GM18870 (cell line): ENCODE results near the gene CDK7.
"Not testable (repeated sequence)": the region's sequence is repeated elsewhere in the genome, so short reads cannot be mapped to it uniquely, and the experiment has no call there.

ENCODE experiments used
- ATAC-seq: cut with Tn5 transposase; IDR thresholded peaks from one replicate; pipeline ENCODE4 v1.9.1; 2021; ENCODE audit warnings: moderate library complexity; ENCODE audit not compliant: unreplicated experiment

CDK7 gene

GRCh38 chr5:69236733-69237132 is 2.0 kb downstream of the CDK7 start:
- not testable (repeated sequence) for ATAC-seq

DNA sequence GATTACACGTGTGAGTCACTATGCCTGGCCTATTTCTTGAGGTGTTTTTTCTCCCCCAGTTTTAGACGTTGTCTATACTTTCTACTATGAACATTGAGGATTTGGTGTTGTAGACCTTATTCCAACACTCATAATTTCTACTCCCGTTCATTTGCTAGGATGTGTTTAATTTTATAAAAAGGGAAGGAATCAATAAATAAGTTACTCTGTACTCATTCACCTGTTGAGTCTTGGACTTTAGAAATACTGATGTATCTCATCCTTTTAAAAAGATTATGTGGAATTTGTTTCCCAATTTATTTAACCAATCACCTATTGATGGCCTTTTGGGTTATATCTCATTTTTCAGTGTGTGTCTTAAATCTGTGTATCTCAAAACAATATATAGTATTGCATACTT is 3.2 kb downstream of the CDK7 start:
- ATAC-seq: no peak

GRCh38 chr5:69238760-69239251 is 4.1 kb downstream of the CDK7 start:
- ATAC-seq: no peak

- ATAC-seq: no peak
These were observed 7.7 kb downstream of the CDK7 start for GRCh38 chr5:69242215-69242927.

- no peak for ATAC-seq
These were observed 10.3 kb downstream of the CDK7 start for GRCh38 chr5:69245031-69245430.

- ATAC-seq: no peak
These were observed 13.3 kb downstream of the CDK7 start for GRCh38 chr5:69248019-69248418.

DNA sequence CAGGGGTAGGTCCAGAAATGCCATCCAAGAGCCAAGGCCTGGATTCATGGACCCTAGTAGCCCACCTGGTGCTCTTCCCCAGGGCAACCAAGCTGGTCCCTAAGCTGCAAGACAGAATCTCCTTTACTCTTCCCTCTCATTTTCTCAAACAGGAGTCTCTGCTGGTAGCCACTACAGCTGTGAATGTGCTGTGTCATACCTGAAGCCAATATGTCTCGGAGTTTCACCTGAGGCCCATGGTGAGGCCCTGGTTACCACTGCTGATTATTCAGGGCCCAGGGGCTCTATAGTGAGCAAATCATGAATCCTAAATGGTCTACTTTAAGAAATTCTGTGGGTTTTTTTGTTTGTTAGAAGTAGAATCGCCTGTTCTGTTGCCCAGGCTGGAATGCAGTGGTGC is 15.9 kb downstream of the CDK7 start:
- no peak for ATAC-seq

DNA sequence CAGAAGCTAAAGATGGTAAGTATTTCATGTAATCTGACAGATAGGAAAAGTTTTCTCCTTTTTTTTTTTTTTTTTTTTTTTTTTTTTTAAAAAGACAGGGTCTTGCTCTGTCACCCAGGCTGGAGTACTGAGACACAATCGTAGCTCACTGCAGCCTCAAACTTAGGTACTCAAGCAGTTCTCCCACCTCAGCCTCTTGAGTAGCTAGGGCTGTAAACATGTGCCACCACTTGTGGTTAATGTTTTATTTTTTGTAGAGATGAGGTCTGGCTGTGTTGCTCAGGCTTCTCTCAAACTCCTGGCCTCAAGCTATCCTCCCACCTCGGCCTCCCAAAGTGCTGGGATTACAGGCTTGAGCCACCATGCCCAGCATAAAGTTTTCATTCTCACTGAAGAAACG is 17.8 kb downstream of the CDK7 start:
- ATAC-seq: no peak

DNA sequence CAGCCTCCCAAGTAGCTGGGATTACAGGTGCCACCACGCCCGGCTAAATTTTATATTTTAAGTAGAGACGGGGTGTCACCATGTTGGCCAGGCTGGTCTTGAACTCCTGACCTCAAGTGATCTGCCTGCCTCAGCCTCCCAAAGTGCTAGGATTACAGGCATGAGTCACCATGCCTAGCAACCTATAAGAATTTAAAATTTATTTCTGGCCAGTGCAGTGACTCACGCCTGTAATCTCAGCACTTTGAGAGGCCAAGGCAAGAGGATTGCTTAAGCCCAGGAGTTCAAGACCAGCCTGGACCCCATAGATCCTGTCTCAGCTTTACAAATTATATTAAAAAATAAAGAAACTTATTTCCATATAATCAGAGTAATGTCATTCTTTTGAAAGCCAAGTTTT is 21.3 kb downstream of the CDK7 start:
- not testable (repeated sequence) for ATAC-seq

GRCh38 chr5:69257577-69257976 is 22.9 kb downstream of the CDK7 start:
- ATAC-seq: no peak

- no peak for ATAC-seq
These were observed 26.3 kb downstream of the CDK7 start for GRCh38 chr5:69261034-69261433.

DNA sequence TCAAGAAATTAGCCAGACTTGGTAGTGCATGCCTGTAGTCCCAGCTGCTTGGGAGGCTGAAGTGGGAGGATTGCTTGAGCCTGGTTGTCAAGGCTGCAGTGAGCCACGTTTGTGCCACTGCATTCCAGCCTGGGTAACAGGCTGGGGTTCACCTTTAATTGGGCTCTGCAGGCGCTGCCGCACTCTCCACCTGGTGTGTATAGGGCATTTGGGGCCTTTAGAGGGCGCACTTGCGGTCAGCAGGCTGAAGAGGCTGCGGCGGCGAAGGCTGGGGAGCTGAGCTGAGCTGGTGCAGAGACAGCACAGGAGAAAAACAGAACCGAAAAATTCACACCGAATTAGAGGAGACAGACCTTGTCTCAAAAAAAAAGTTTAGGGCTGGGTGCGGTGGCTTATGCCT is 31.2 kb downstream of the CDK7 start:
- ATAC-seq: no peak

DNA sequence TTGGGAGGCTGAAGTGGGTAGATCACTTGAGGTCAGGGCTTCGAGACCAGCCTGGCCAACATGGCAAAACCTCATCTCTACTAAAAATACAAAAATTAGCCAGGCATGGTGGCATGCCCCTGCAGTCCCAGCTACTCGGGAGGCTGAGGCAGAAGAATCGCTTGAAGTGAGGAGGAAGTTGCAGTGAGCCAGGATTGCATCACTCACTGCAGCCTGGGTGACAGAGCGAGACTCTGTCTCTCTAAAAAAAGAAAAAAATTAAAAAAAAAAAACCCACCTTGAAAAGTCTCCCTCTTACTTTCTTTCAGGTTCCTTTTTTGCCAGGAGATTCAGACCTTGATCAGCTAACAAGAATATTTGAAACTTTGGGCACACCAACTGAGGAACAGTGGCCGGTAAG is 34.2 kb downstream of the CDK7 start:
- ATAC-seq: no peak

GRCh38 chr5:69270840-69271239 is 36.2 kb downstream of the CDK7 start:
- no peak for ATAC-seq

- no peak for ATAC-seq
These were observed 36.7 kb downstream of the CDK7 start for GRCh38 chr5:69271376-69271775.

DNA sequence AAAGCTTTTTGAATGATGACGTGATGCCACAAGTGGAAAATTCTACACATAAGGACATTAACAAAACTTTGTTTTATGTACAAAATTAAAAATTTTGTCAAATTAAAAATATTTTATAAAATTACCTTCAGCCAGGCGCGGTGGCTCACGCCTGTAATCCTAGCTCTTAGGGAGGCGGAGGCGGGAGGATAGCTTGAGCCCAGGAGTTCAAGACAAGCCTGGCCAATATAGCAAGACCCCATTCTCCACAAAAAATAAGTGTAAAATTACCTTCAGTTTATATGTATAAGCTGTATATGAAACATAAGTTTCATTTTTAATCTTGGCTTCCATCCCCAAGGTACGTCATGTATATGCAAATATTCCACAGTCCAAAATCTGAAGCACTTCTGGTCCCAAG is 40.9 kb downstream of the CDK7 start:
- ATAC-seq: no peak

GRCh38 chr5:69276422-69277174 is 41.9 kb downstream of the CDK7 start:
- no peak for ATAC-seq

DNA sequence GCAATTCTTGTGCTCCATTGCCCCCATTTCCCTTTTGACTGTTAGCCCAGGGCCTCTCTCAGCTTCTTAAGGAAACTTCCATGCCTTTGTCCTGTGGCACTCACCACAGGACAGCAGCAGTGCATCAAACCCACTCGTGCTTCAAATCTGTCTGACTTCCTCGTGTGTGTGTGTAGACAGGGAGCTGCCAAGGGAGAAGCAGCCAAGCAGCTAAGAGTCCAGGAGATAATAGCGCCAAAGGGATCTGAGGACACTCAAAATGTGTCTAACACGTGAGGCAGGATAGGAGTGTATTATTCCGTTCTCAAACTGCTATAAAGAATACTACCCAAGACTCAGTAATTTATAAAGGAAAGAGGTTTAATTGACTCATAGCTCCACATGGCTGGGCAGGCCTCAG is 44.8 kb downstream of the CDK7 start:
- ATAC-seq: no peak

- no peak for ATAC-seq
These were observed 46.4 kb downstream of the CDK7 start for GRCh38 chr5:69281114-69281513.

DNA sequence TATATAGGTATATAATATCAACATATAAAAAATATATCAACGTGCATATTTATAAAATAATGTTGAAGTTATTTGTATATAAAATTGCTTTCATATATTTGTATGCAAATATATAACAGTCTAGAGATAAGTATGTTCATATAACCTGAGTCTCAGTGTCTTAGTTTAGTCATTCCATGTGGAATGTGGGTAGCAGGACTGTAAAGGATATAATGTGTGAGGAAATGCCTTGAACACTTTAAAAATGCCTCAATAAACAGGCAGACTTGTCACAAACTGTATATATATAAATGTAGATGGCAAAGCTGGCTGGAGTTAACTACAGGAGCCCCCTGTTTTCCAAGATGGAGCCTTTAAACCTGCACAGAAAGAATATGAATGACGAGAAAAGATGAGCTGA is 49.5 kb downstream of the CDK7 start:
- ATAC-seq: no peak

DNA sequence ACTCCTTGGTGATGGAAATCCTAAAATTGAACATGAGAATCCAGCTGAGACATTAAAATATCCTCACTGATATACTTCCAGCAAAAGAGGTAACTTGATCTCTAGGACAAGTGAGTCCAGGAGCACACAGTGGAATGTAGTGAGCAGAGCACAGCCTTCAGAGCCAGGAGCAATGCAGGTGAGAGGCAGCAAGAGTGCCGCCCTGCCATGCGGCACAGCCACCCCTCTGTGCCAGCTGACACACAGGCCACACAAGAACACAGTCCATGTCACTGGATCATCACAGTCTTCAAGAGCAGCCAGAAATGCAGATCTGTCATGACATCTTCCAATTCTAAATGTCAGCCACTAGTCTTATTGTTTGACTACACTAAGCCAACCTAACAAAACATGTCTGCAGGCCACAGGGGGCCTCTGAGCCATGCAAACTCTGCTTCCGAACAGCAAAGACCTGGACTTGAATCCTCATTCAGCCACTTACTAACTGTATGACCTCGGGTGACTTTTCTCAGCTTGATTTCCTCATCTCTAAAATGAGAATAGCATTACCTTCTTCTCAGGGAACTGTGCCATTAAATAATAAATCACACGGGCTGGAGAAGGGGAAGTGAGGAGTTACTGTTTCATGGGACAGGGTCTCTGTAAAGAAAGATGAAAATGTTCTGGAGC is 50.9 kb downstream of the CDK7 start:
- ATAC-seq: no peak

- no peak for ATAC-seq
These were observed 53.4 kb downstream of the CDK7 start for GRCh38 chr5:69288069-69288468.
